DND-41 (cell line): Measurements from ENCODE around the gene CFAP20.

Experiments
- ATAC-seq: fragments of 200-7000 bp; cut with Tn5 transposase; 3 replicates; pipeline ENCODE4 v1.9.1; 2021; ENCODE audit warnings: low read depth; ENCODE audit not compliant: insufficient read depth
- DNase-seq: peaks from one replicate; pipeline ENCODE4 v3.0.0-alpha.2; 2020
- H2AFZ ChIP-seq: 2 replicates; pipeline ENCODE4 v1.6.0; 2012; ENCODE audit warnings: low read depth, low read length
- H3K27ac ChIP-seq: 2 replicates; pipeline ENCODE4 v1.5.1; 2012; ENCODE audit warnings: low read length, inconsistent platforms
- H3K27me3 ChIP-seq: fragments of 200-600 bp; sonication (generic); 2 replicates; pipeline ENCODE4 v1.6.0; 2012; ENCODE audit warnings: low read length, mild to moderate bottlenecking, inconsistent platforms; ENCODE audit not compliant: insufficient read depth, poor library complexity
- H3K36me3 ChIP-seq: 2 replicates; pipeline ENCODE4 v1.5.1; 2012; ENCODE audit warnings: low read length, inconsistent platforms; ENCODE audit not compliant: insufficient read depth
- H3K4me1 ChIP-seq: 2 replicates; pipeline ENCODE4 v1.5.1; 2012; ENCODE audit warnings: mild to moderate bottlenecking, low read length; ENCODE audit not compliant: insufficient read depth
- H3K4me2 ChIP-seq: 2 replicates; pipeline ENCODE4 v1.6.0; 2012; ENCODE audit warnings: mild to moderate bottlenecking, moderate library complexity, low read length, inconsistent platforms; ENCODE audit not compliant: insufficient read depth
- H3K4me3 ChIP-seq, 2 experiments: fragments of 200-600 bp in 1 of 2; shearing (Covaris generic) in 1 of 2; 2 replicates each; pipeline ENCODE4 v1.5.1; 2012 to 2016; ENCODE audit warnings: inconsistent platforms in 2 of 2, low read length in 2 of 2, mild to moderate bottlenecking in 2 of 2, low read depth in 1 of 2, moderate library complexity in 1 of 2
- H3K79me2 ChIP-seq: 2 replicates; pipeline ENCODE4 v1.6.0; 2012; ENCODE audit warnings: low read length, inconsistent platforms; ENCODE audit not compliant: insufficient read depth
- H3K9ac ChIP-seq: 2 replicates; pipeline ENCODE4 v1.6.0; 2012; ENCODE audit warnings: low read depth, mild to moderate bottlenecking, inconsistent platforms, low read length, moderate library complexity
- H3K9me3 ChIP-seq: 2 replicates; pipeline ENCODE4 v1.5.1; 2012; ENCODE audit warnings: low read length, moderate library complexity, mild to moderate bottlenecking, inconsistent platforms; ENCODE audit not compliant: insufficient read depth, severe bottlenecking
- H4K20me1 ChIP-seq: 2 replicates; pipeline ENCODE4 v1.6.0; 2012; ENCODE audit warnings: low read length; ENCODE audit not compliant: insufficient read depth
- EZH2 ChIP-seq: IDR thresholded peaks from 3 replicates; pipeline ENCODE4 v1.6.1; 2012; ENCODE audit warnings: borderline replicate concordance, low read depth, mild to moderate bottlenecking, moderate library complexity, low read length, inconsistent platforms; ENCODE audit not compliant: severe bottlenecking
- TF ChIP-seq, protein P1 (sequence below): IDR thresholded peaks from 2 replicates; pipeline ENCODE4 v1.5.1; 2012; ENCODE audit warnings: borderline replicate concordance, low read length, moderate library complexity, mild to moderate bottlenecking; ENCODE audit not compliant: poor library complexity, severe bottlenecking; ENCODE audit errors: extremely low read depth

The CFAP20 gene

DNA sequence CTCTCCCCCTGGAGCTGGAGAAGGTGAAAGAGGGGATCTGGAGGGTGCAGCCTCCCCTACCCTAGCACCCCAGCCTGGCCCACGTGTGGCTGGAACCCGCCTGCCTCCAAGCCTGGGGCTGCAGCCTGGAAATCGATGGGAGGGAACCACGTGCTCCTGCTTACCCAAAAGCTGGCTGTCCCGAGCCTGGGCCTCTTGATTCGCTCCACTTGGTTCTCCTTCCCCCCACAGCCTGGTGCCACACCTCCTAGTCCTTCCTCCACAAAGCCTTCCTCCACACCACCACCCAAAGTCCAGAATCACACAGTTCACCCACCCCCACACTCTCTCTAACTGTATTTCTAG is 29.3 kb downstream of the CFAP20 start:
- H2AFZ ChIP-seq = no peak overlapping the region
- H3K4me2 ChIP-seq = no peak overlapping the region
- no peak for DNase-seq
- H3K36me3 ChIP-seq = no peaks in the 10 kb centered on the region
- H4K20me1 ChIP-seq = no peaks in the 10 kb centered on the region
- no peak for TF ChIP-seq EZH2
- TF ChIP-seq, protein P1, sequence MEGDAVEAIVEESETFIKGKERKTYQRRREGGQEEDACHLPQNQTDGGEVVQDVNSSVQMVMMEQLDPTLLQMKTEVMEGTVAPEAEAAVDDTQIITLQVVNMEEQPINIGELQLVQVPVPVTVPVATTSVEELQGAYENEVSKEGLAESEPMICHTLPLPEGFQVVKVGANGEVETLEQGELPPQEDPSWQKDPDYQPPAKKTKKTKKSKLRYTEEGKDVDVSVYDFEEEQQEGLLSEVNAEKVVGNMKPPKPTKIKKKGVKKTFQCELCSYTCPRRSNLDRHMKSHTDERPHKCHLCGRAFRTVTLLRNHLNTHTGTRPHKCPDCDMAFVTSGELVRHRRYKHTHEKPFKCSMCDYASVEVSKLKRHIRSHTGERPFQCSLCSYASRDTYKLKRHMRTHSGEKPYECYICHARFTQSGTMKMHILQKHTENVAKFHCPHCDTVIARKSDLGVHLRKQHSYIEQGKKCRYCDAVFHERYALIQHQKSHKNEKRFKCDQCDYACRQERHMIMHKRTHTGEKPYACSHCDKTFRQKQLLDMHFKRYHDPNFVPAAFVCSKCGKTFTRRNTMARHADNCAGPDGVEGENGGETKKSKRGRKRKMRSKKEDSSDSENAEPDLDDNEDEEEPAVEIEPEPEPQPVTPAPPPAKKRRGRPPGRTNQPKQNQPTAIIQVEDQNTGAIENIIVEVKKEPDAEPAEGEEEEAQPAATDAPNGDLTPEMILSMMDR = no peak
- no peak overlapping the region for H3K9ac ChIP-seq
- H3K4me1 ChIP-seq = no peaks in the 10 kb centered on the region
- H3K27me3 ChIP-seq = no peaks in the 10 kb centered on the region
- H3K27ac ChIP-seq = no peak overlapping the region
- H3K9me3 ChIP-seq = no peaks in the 10 kb centered on the region
- H3K79me2 ChIP-seq = no peaks in the 10 kb centered on the region
- no peak for ATAC-seq
- H3K4me3 ChIP-seq = no peak overlapping the region

GRCh38 chr16:58099097-58099955 is 29.9 kb downstream of the CFAP20 start:
- Histone ChIP-seq H3K9ac (no peak overlapping the region), H3K36me3 (no peaks in the 10 kb centered on the region), H3K4me3 (no peak overlapping the region), H3K4me2 (no peak overlapping the region), H3K27ac (no peak overlapping the region), H2AFZ (no peak overlapping the region), H3K4me1 (no peaks in the 10 kb centered on the region), H3K27me3 (no peaks in the 10 kb centered on the region), H4K20me1 (no peaks in the 10 kb centered on the region), H3K79me2 (no peaks in the 10 kb centered on the region), H3K9me3 (no peaks in the 10 kb centered on the region)
- DNase-seq = no peak
- ATAC-seq = no peak
- TF ChIP-seq EZH2 = no peak
- TF ChIP-seq, protein P1 = no peak

DNA sequence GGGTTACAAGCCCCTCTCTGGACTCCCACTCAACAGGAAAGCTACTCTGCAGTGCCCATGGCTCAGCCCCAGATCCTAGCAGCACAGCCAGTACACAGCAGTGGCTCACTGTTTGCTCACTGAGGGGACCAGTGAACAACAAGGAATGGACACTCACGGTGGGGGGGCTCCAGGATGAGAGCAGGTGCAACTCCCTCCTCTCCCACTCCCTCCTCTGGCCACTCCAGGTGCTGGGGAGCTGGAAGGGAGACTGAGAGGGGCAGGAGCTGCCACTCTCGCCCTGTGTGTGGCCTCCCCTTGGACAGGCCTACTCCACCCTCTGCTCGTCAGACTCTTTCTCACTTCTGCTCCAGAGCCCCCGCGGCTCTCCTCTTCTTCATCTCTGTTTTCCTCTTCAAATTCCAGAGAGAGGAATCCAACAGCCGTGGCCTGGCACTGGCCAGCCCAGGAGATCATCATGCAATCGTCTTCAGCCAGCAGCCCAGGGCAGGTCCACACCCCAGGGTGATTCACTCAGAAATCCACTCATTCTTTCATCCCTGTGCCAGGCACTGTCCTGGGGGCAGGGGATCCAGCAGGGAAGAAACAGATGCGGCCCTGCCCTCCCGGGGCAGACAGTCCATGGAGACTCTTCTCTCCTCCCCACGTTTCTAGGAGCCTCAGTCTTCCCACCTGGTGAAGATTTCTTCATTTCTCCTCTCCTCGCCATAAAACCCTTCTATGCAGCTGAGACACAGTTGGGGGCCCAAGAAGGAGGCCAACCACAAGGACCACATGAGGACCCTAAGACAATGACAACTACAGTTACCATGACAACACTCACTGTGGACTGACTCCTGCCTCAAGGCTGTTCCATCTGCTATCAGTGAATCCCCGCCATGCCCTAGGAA is 30.7 kb downstream of the CFAP20 start:
- no peak overlapping the region for H3K4me3 ChIP-seq
- no peak for TF ChIP-seq EZH2
- TF ChIP-seq, protein P1 = no peak
- H3K4me1 ChIP-seq = no peaks in the 10 kb centered on the region
- H3K79me2 ChIP-seq = no peaks in the 10 kb centered on the region
- H3K27ac ChIP-seq = no peak overlapping the region
- no peaks in the 10 kb centered on the region for H3K9me3 ChIP-seq
- H3K27me3 ChIP-seq = no peaks in the 10 kb centered on the region
- H3K36me3 ChIP-seq = no peaks in the 10 kb centered on the region
- H4K20me1 ChIP-seq = no peaks in the 10 kb centered on the region
- DNase-seq (no peak), ATAC-seq (no peak)
- no peak overlapping the region for H3K9ac ChIP-seq
- H2AFZ ChIP-seq = no peak overlapping the region
- H3K4me2 ChIP-seq = no peak overlapping the region
